Measurements from ENCODE around the gene WNK1.
"Not testable (repeated sequence)": the region's sequence is repeated elsewhere in the genome, so short reads cannot be mapped to it uniquely, and the experiment has no call there.

Gene WNK1

DNA sequence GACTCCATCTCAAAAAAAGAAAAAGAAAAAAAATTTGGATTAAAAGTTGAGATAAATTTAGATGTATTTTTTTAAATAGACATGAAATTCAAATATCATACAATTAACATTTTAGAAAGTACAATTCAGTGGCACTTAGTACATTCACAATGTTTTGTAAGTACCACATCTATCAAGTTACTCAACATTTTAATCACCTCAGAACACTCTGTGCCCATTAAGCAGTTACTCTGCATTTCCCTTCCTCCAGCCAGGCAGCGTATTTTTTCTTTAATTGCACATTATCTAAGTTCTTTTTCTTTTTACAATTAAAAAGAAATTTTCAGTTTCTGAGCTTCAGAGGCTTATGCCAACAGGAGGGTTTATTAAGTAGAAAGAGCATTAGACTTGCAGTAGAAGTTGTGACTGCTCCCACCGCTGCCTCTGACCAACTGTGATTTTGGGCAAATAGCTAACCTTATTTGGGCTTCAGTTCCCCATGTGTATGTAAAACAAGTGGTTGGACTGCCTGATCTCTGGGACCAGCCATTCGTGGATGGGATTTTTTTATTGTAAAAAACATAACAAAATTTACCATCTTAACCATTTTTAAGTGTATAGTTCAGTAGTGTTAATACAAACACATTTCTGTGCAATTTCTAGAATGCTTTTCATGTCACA, 65.7 kb downstream of the WNK1 start:
- no peak for DNase-seq

- DNase-seq = no peak
Measured at GRCh38 chr12:818733-819132, 66.4 kb downstream of the WNK1 start.

- DNase-seq = peak in 1 of 5 experiments; percentile 37
Measured at GRCh38 chr12:820336-820735, 68.0 kb downstream of the WNK1 start.

DNA sequence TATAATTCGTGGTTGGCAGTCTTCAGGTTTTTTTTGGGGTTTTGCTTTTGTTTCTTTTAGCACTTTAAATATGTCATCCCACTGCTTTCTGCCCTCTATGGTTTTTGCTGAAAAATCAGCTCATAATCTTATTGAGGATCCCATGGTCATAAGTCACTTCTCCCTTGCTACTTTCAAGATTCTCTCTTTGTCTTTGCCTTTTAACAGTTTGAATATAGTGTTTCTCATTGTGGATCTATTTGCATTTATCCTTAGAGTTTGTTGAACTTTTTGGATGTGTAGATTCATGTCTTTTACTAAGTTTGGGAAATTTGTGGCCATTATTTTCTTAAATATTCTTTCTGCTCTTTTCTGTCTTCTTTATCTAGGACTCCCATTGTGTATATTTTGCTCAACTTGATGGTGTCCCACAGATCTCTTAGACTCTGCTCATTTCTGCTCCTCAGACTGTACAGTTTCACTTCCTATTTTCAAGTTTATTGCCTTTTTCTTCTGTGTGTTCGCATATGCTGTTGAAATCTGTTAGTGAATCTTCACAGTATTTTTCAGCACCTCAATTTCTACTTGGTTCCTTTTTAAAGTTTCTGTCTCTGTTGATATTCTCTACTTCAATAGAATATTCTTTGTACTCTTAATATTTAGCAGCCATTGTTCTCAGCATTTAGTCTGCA, 70.8 kb downstream of the WNK1 start:
- DNase-seq = peak in 1 of 5 experiments; percentile 36

DNA sequence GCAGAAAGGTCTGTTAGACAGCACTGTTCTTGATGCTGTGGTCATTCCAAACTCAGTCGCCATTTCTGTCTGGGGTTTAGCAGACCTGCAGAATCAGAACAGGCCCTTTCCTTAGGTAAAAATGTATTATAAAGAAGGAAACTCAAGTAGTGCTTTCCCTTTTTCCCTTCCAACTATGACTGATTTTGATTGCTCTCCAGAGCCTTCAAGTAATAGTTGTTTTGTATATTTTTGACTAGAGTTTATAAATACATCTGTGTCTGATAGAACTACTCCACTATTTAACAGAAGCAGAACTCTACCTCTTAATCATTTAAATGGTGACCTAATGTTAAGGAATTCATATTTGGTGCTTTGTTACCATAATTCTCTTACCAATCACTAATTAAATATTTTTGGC, 74.0 kb downstream of the WNK1 start:
- no peak for DNase-seq

DNA sequence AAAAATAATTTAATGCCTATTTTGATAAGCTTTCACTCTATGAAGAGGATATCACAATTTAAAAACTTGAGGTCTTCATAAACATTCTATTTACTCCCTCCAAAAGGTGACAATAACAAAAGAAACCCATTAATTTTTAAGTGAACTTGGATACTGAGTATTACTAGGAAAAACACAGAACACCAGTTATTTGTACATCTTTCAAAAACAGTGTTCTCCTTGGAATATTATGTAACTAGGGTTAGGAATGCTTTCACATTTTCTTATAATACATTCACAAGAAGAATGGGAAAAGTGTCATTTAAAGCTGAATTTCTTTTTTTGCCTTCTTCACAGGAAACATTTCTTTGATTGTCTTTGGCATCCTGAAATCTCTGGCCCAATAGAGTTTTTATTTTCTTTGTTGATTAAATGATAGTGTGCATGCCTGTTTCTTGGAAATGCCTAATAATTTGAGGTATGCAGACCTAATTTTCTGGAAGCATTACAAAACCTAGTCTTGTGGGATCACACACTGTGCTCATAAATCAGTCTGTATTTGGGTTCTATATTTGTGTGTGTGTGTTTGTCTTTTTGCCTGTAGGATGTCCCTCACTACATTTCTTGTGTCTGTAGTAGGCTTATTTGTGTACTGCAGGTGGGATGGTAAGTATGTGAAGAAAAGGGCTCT, 76.5 kb downstream of the WNK1 start:
- DNase-seq = no peak

GRCh38 chr12:830111-830867, 77.9 kb downstream of the WNK1 start:
- DNase-seq = no peak

GRCh38 chr12:835754-836518, 83.6 kb downstream of the WNK1 start:
- no peak for DNase-seq

GRCh38 chr12:836952-837351, 84.6 kb downstream of the WNK1 start:
- no peak for DNase-seq

- DNase-seq = no peak
Measured at GRCh38 chr12:837548-837947, 85.2 kb downstream of the WNK1 start.

DNA sequence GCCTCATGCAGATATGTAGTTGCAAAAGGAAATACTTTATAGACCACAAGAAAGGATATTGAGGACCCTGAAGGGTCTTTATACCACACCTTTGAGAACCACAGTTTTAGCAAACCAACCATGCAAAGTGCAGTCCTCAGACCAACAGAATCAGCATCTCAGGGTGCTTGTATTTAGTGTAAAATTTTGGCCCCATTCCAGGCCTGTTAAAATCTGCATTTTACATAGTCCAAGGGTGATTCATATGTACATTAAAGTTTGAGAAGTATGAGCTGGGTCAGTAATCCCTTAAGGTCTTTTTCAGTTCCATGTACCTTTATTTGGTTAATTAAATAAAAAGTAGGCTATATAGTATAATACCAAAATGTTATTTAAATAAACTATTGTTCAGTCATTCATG, 91.2 kb downstream of the WNK1 start:
- no peak for DNase-seq

GRCh38 chr12:846421-846820, 94.0 kb downstream of the WNK1 start:
- DNase-seq = no peak

DNA sequence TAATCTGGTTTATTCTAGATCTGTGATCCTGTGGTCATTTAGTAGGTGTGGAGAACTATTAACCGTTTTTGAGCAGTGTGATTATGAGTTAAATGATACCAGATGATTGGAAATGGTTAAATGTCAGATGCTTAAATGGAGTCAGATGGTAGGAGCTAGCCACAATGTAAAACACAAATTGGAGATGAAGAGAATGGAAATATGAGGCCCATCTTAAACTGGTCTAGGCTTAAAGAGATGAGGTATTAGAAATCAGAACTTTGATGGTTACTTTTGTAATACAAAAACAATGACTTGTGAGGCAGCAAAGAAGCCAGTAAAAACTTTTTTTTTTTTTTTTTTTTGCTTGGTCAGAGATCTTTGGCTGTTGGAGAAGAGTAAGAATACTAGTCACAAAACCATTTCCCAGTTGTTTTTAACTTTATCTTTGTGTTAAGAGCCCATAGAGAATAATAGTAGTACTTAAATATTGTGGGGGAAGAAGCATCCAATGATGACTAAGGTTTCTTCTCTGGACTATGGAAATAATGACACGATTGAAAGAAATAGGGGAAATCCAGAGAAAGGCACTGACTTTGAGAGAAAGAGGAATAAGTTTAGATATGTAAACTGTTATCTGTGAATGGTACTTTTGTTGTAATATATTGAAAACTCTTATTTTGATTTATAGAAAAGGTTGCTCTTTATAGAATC, 95.9 kb downstream of the WNK1 start:
- DNase-seq = no peak

- no peak for DNase-seq
Measured at GRCh38 chr12:848882-849527, 96.6 kb downstream of the WNK1 start.

DNA sequence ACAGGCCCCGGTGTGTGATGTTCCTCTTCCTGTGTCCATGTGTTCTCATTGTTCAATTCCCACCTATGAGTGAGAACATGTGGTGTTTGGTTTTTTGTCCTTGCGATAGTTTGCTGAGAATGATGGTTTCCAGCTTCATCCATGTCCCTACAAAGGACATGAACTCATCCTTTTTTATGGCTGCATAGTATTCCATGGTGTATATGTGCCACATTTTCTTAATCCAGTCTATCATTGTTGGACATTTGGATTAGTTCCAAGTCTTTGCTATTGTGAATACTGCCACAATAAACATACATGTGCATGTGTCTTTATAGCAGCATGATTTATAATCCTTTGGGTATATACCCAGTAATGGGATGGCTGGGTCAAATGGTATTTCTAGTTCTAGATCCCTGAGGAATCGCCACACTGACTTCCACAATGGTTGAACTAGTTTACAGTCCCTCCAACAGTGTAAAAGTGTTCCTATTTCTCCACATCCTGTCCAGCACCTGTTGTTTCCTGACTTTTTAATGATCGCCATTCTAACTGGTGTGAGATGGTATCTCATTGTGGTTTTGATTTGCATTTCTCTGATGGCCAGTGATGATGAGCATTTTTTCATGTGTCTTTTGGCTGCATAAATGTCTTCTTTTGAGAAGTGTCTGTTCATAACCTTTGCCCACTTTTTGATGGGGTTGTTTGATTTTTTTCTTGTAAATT, 97.5 kb downstream of the WNK1 start:
- DNase-seq = not testable (repeated sequence)

- DNase-seq = no peak
Measured at GRCh38 chr12:851343-851742, 99.0 kb downstream of the WNK1 start.

DNA sequence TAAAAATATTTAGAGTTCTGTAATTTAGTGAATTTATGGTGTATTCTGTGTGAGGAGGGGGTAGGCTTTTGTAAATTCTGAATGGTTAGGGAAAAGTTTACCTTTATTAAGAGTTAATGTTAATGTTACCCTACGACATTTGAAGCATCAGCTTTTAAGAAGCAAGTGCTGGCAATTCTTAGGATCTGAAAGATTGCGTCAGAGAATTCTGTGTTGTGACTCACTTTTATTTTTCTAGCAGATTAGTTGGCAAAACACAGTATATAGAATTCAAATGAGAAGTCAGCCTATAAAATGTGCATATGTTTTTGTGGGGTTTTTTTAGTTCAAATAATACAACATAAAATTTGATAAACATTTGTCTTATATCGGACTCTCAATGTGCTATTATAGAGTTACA, 99.5 kb downstream of the WNK1 start:
- DNase-seq = no peak

- no peak for DNase-seq
Measured at GRCh38 chr12:852864-853263, 100.5 kb downstream of the WNK1 start.

GRCh38 chr12:857611-858010, 105.2 kb downstream of the WNK1 start:
- no peak for DNase-seq

DNA sequence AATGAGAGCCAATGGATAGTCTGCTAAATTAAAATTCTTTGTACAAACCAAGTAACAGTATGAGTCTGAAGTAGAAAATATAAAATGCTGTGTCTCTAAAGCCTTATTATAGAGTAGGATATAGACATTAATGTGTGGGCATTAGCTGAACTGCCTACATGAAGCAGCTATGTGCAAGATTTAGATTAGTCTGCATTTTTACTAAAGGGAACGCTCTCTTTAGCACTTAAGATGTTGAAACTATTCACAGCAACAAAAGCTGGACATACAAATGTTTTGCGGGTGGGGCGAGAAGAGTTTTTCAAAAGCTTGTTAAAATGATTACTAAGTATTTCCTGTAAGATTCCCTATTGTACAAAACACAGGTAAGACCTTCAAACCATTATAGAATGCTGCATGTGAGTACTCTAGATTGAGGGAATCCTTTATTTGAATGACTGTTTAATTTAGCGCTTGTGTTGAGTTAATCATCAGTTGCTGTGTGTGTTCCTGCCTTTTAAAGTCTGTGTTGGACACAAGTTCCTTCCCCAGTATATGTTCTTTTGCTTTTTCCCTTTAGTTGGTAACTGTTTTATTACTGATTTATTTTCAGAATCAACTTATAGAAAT, 110.0 kb downstream of the WNK1 start:
- no peak for DNase-seq
